ENCODE data around the gene GMDS. TPM values are rescaled to one million over a fixed set of nuclear protein-coding genes. Genes with fewer than 3 reads are reported as not detected.

The GMDS gene
- total RNA-seq, 2 experiments from 2014 or later: 13.9 to 16.4 TPM

- Mint-ChIP-seq H3K9me3 (no peaks in the 10 kb centered on the region), H3K4me1 (ENCODE audit: low read depth) (no peaks in the 10 kb centered on the region), H3K27me3 (no peaks in the 10 kb centered on the region), H3K4me3 (no peak overlapping the region), H3K36me3 (ENCODE audit: low read depth) (no peaks in the 10 kb centered on the region), H3K27ac (no peak overlapping the region)
- intact Hi-C loops (cut with DNase I, micrococcal nuclease): loop anchor here (1.0 to 5.0 kb wide), 2 partner anchors 249 to 499 kb away; no protein-coding TSS in a partner anchor
- no peak for DNase-seq
- ChIA-PET POLR2A (no interaction called here), CTCF (no interaction called here)
- Histone ChIP-seq H3K4me1 (ENCODE audit: insufficient read depth, low read length) (no peaks in the 10 kb centered on the region), H3K27me3 (ENCODE audit: control insufficient read depth in 1 of 2, insufficient read depth in 2 of 2, low read length in 2 of 2) (no peaks in the 10 kb centered on the region), H3K27ac (ENCODE audit: low read depth in 1 of 2, low read length in 2 of 2) (no peak overlapping the region), H3K4me3 (ENCODE audit: low read length) (no peak overlapping the region), H3K9me3 (ENCODE audit: control insufficient read depth in 1 of 2, insufficient read depth in 1 of 2, low read length in 2 of 2) (no peaks in the 10 kb centered on the region), H3K36me3 (ENCODE audit: insufficient read depth, low read length) (no peaks in the 10 kb centered on the region)
- TF ChIP-seq CTCF (IDR thresholded peaks at IDR 0.05): no peak
- ATAC-seq (ENCODE audit: poor library complexity): no peak
These were observed 142.4 kb downstream of the GMDS start for GRCh38 chr6:2102966-2103365.

- ChIA-PET CTCF (no interaction called here), POLR2A (no interaction called here)
- Histone ChIP-seq H3K36me3 (ENCODE audit: insufficient read depth, low read length) (no peaks in the 10 kb centered on the region), H3K4me3 (ENCODE audit: low read length) (no peak overlapping the region), H3K27ac (ENCODE audit: low read depth in 1 of 2, low read length in 2 of 2) (no peak overlapping the region), H3K4me1 (ENCODE audit: insufficient read depth, low read length) (no peaks in the 10 kb centered on the region), H3K27me3 (ENCODE audit: control insufficient read depth in 1 of 2, insufficient read depth in 2 of 2, low read length in 2 of 2) (no peaks in the 10 kb centered on the region), H3K9me3 (ENCODE audit: control insufficient read depth in 1 of 2, insufficient read depth in 1 of 2, low read length in 2 of 2) (no peaks in the 10 kb centered on the region)
- H3K27me3 Mint-ChIP-seq: no peaks in the 10 kb centered on the region
- intact Hi-C loops (cut with DNase I, micrococcal nuclease): loop anchor here in 1 of 2 experiments (5.0 kb wide), 1 partner anchor 250 kb away; no protein-coding TSS in a partner anchor
- ATAC-seq (ENCODE audit: poor library complexity): no peak
- H3K4me1 Mint-ChIP-seq (ENCODE audit: low read depth): no peaks in the 10 kb centered on the region
- DNase-seq: no peak
- H3K27ac Mint-ChIP-seq: no peak overlapping the region
- no peaks in the 10 kb centered on the region for H3K36me3 Mint-ChIP-seq (ENCODE audit: low read depth)
- no peak overlapping the region for H3K4me3 Mint-ChIP-seq
- no peak for TF ChIP-seq CTCF (IDR thresholded peaks at IDR 0.05)
- no peaks in the 10 kb centered on the region for H3K9me3 Mint-ChIP-seq
These were observed 143.0 kb downstream of the GMDS start for GRCh38 chr6:2102316-2102883.

GRCh38 chr6:2101213-2101612 is 144.2 kb downstream of the GMDS start:
- TF ChIP-seq CTCF (IDR thresholded peaks at IDR 0.05): no peak

More at GRCh38 chr6:2101213-2101612, 144.2 kb downstream of the GMDS start:
- no peaks in the 10 kb centered on the region for H3K36me3 ChIP-seq (ENCODE audit: insufficient read depth, low read length)
- Mint-ChIP-seq H3K27me3 (no peaks in the 10 kb centered on the region), H3K4me1 (ENCODE audit: low read depth) (no peaks in the 10 kb centered on the region), H3K27ac (no peak overlapping the region), H3K36me3 (ENCODE audit: low read depth) (no peaks in the 10 kb centered on the region), H3K9me3 (no peaks in the 10 kb centered on the region), H3K4me3 (no peak overlapping the region)
- no peak overlapping the region for H3K4me3 ChIP-seq (ENCODE audit: low read length)
- no peaks in the 10 kb centered on the region for H3K27me3 ChIP-seq (ENCODE audit: control insufficient read depth in 1 of 2, insufficient read depth in 2 of 2, low read length in 2 of 2)
- intact Hi-C loops (cut with DNase I, micrococcal nuclease): loop anchor here in 1 of 2 experiments (5.0 kb wide), 1 partner anchor 251 kb away; no protein-coding TSS in a partner anchor
- POLR2A ChIA-PET: no interaction called here
- no peaks in the 10 kb centered on the region for H3K9me3 ChIP-seq (ENCODE audit: control insufficient read depth in 1 of 2, insufficient read depth in 1 of 2, low read length in 2 of 2)
- CTCF ChIA-PET: no interaction called here
- ATAC-seq (ENCODE audit: poor library complexity) (no peak), DNase-seq (no peak)
- H3K4me1 ChIP-seq (ENCODE audit: insufficient read depth, low read length): no peaks in the 10 kb centered on the region
- H3K27ac ChIP-seq (ENCODE audit: low read depth in 1 of 2, low read length in 2 of 2): no peak overlapping the region

Measured in CD4-positive, alpha-beta T cell (primary cell).